Measurements from ENCODE around the gene C5orf15.

DNA sequence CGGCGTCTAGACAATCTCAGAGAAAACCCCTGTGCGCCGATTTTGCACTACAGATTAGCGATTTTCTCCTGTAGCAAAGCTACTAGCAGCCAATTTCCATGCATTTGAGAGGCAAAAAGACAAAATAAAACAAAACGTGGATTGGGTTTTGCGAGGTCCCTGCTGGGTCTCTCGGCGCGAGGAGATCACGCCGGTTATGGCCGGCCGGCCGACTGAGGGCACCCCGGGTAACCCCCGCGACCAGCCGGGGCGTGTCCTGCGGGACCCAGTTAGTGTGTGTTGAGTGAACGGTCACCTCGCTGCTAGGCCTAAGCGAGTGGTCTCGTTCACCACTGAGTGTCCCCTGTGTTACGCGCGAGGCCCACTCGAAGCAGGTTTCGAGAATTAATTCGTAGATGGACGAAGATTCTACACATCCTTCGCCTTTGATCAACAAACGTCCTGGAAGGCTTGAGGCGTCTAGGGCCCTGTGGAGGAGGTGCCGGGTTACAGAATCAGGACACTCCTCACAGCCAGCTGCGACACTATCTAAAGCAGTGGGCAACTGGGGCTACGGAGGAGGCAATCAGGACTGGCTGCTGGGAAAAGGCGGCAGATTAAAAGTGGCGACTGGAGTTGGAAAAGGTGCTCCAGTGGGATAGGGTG is 37.1 kb upstream of the C5orf15 start:
- no peak for TF ChIP-seq CTCF (IDR thresholded peaks at IDR 0.05)
- TF ChIP-seq POLR2A (IDR thresholded peaks at IDR 0.05): no peak

Data from thyroid gland (tissue), 4 donors.